Astrocyte of the spinal cord (primary cell): ENCODE results near the gene BAD.

Experiments used
- DNase-seq: peaks from one replicate; pipeline ENCODE4 v3.0.0; 2011; ENCODE audit warnings: low read depth, low spot score
- H3K4me3 ChIP-seq: 2 replicates; pipeline ENCODE4 v1.5.1; 2011; ENCODE audit warnings: low read depth, mild to moderate bottlenecking, low read length, moderate library complexity
- CTCF ChIP-seq: IDR thresholded peaks from 2 replicates; pipeline ENCODE4 v1.5.1; 2012; ENCODE audit warnings: low read depth, mild to moderate bottlenecking, low read length, inconsistent platforms
- in situ Hi-C: cut with HindIII; loops from 2 replicates; pipeline ENCODE4 v1.10.0; 2017; ENCODE audit warnings: low sequenced_read_pairs

Gene BAD

GRCh38 chr11:64232182-64232966 lies 52.1 kb downstream of the BAD start:
- in situ Hi-C loops = no loop called here
- no peak for DNase-seq
- no peak overlapping the region for H3K4me3 ChIP-seq
- no peak for TF ChIP-seq CTCF

GRCh38 chr11:64231546-64231945 lies 52.9 kb downstream of the BAD start:
- no peak for DNase-seq
- TF ChIP-seq CTCF = no peak
- in situ Hi-C loops = no loop called here
- no peak overlapping the region for H3K4me3 ChIP-seq

GRCh38 chr11:64230985-64231365 lies 53.5 kb downstream of the BAD start:
- H3K4me3 ChIP-seq = peak overlapping the region; percentile 78
- no peak for TF ChIP-seq CTCF
- DNase-seq = no peak
- in situ Hi-C loops = no loop called here

- peak within 1 kb of the TSS; percentile 78 for H3K4me3 ChIP-seq
- no peak for TF ChIP-seq CTCF
- DNase-seq = peak; percentile 91
- in situ Hi-C loops = no loop called here
Measured at GRCh38 chr11:64230171-64230984, 54.1 kb downstream of the BAD start, which contains the start of gene DNAJC4. Gene DNAJC4, plus strand, starts transcription at chr11:64230548. Its CDS starts 307 bp downstream, at chr11:64230855.

- in situ Hi-C loops = no loop called here
- TF ChIP-seq CTCF = no peak
- DNase-seq = no peak
- peak overlapping the region; percentile 78 for H3K4me3 ChIP-seq
Measured at GRCh38 chr11:64229744-64230170, 54.7 kb downstream of the BAD start.

- no peak overlapping the region for H3K4me3 ChIP-seq
- in situ Hi-C loops = no loop called here
Measured at GRCh38 chr11:64229090-64229743, 55.2 kb downstream of the BAD start.

More at GRCh38 chr11:64229090-64229743, 55.2 kb downstream of the BAD start:
- no peak for DNase-seq
- TF ChIP-seq CTCF = no peak
